ENCODE results near the gene CCDC85A. TPM values are rescaled to one million over a fixed set of nuclear protein-coding genes. Genes with fewer than 3 reads are reported as not detected.

The CCDC85A gene
- total RNA-seq, 2 donors from 2014 or later = 0.18 to 0.86 TPM

DNA sequence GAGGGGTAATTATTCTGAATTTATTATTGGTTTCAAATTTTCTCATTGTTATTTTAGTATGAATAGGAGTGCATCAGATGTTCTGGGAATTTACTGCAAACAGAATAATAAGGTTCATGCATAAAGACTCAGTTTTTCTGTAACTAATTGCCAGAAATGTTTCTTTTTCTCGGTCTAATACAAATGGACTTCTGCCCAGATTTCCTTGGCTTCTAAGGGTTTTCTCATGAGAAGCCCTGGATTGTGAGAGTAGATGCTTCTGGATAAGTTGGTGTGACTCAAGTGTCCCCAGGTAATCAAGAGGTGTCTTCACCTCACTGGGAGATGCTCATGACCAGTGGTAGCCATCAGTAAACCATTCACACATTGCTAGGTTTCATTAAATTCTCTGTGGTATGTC, 78.5 kb downstream of the CCDC85A start:
- no peaks in the 10 kb centered on the region for H3K9me3 ChIP-seq (ENCODE audit: control insufficient read depth, low read length)
- Mint-ChIP-seq H3K9me3 (no peaks in the 10 kb centered on the region), H3K27ac (no peak overlapping the region), H3K4me1 (peaks cover 7% of the 10 kb centered on the region), H3K27me3 (ENCODE audit: insufficient read depth) (peaks cover 14% of the 10 kb centered on the region), H3K4me3 (no peak overlapping the region), H3K36me3 (ENCODE audit: low read depth) (no peaks in the 10 kb centered on the region)
- H3K27me3 ChIP-seq (ENCODE audit: control insufficient read depth, insufficient read depth, low read length, poor library complexity, severe bottlenecking) = no peaks in the 10 kb centered on the region
- no peaks in the 10 kb centered on the region for H3K4me1 ChIP-seq (ENCODE audit: control insufficient read depth, insufficient read depth, low read length)
- TF ChIP-seq, protein P1, sequence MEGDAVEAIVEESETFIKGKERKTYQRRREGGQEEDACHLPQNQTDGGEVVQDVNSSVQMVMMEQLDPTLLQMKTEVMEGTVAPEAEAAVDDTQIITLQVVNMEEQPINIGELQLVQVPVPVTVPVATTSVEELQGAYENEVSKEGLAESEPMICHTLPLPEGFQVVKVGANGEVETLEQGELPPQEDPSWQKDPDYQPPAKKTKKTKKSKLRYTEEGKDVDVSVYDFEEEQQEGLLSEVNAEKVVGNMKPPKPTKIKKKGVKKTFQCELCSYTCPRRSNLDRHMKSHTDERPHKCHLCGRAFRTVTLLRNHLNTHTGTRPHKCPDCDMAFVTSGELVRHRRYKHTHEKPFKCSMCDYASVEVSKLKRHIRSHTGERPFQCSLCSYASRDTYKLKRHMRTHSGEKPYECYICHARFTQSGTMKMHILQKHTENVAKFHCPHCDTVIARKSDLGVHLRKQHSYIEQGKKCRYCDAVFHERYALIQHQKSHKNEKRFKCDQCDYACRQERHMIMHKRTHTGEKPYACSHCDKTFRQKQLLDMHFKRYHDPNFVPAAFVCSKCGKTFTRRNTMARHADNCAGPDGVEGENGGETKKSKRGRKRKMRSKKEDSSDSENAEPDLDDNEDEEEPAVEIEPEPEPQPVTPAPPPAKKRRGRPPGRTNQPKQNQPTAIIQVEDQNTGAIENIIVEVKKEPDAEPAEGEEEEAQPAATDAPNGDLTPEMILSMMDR (conservative IDR thresholded peaks at IDR 0.05) = no peak
- no peak for DNase-seq
- H3K9ac ChIP-seq (ENCODE audit: extremely low read depth, low read length, poor library complexity, severe bottlenecking) = no peak overlapping the region
- H3K27ac ChIP-seq (ENCODE audit: low read depth, low read length) = no peak overlapping the region
- 97% methylated on average over 1 of the region's 1 CpG; no CpG with 5 or more reads in 1 of the 2 experiments for WGBS, 2 experiments (ENCODE audit: insufficient coverage in 1 of 2, insufficient read length in 1 of 2)
- no peak overlapping the region for H3K4me3 ChIP-seq (ENCODE audit: low read length)
- H3K36me3 ChIP-seq (ENCODE audit: control insufficient read depth, insufficient read depth, low read length) = no peaks in the 10 kb centered on the region

- 82 to 92% methylated on average over 2 of the region's 2 CpGs for WGBS, 2 experiments (ENCODE audit: insufficient coverage in 1 of 2, insufficient read length in 1 of 2)
- no peaks in the 10 kb centered on the region for H3K9me3 Mint-ChIP-seq
- Histone ChIP-seq H3K4me1 (ENCODE audit: control insufficient read depth, insufficient read depth, low read length) (no peaks in the 10 kb centered on the region), H3K27me3 (ENCODE audit: control insufficient read depth, insufficient read depth, low read length, poor library complexity, severe bottlenecking) (peaks cover 7% of the 10 kb centered on the region), H3K4me3 (ENCODE audit: low read length) (no peak overlapping the region), H3K36me3 (ENCODE audit: control insufficient read depth, insufficient read depth, low read length) (no peaks in the 10 kb centered on the region), H3K9me3 (ENCODE audit: control insufficient read depth, low read length) (no peaks in the 10 kb centered on the region), H3K27ac (ENCODE audit: low read depth, low read length) (no peak overlapping the region), H3K9ac (ENCODE audit: extremely low read depth, low read length, poor library complexity, severe bottlenecking) (no peak overlapping the region)
- H3K27ac Mint-ChIP-seq = no peak overlapping the region
- H3K27me3 Mint-ChIP-seq (ENCODE audit: insufficient read depth) = peaks cover 20% of the 10 kb centered on the region
- H3K4me3 Mint-ChIP-seq = no peak overlapping the region
- TF ChIP-seq, protein P1 (conservative IDR thresholded peaks at IDR 0.05) = no peak
- no peak for DNase-seq
- no peaks in the 10 kb centered on the region for H3K36me3 Mint-ChIP-seq (ENCODE audit: low read depth)
- H3K4me1 Mint-ChIP-seq = peaks cover 7% of the 10 kb centered on the region
Measured at GRCh38 chr2:56263876-56264275, 80.1 kb downstream of the CCDC85A start.

DNA sequence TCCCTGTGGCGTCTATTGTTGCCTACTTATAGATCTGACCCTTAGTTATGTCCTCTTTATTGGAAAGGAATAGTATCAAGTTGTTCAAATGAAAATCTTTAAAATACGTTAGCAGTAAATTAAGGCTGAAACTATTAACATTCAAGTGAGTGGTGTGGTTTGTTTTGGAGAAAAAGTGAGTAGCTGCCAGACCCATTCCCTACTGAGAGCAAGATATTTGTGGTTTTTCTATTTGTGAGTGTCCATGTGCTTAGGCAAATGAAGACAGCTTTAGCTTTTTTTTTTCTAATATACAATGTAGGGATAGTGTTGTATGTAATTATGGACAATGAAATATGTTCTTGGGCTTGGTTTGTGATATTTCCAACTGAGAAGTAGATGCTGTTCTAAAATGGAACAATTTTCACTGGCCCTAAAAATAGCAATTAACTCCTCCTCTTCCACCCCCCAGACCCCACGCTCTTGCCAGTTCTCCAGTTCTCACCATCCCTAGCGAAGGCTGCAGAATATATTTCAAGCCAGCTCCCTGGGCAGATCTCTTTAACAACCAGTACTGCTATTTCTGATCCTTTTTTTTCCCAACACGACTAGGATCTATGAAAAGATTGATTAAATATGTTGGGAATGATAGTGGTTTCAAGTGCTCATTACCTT, 83.1 kb downstream of the CCDC85A start:
- H3K9me3 Mint-ChIP-seq = no peaks in the 10 kb centered on the region
- TF ChIP-seq, protein P1 (conservative IDR thresholded peaks at IDR 0.05) = no peak
- Histone ChIP-seq H3K27ac (ENCODE audit: low read depth, low read length) (no peak overlapping the region), H3K36me3 (ENCODE audit: control insufficient read depth, insufficient read depth, low read length) (no peaks in the 10 kb centered on the region), H3K4me1 (ENCODE audit: control insufficient read depth, insufficient read depth, low read length) (no peaks in the 10 kb centered on the region), H3K9me3 (ENCODE audit: control insufficient read depth, low read length) (no peaks in the 10 kb centered on the region), H3K9ac (ENCODE audit: extremely low read depth, low read length, poor library complexity, severe bottlenecking) (no peak overlapping the region), H3K27me3 (ENCODE audit: control insufficient read depth, insufficient read depth, low read length, poor library complexity, severe bottlenecking) (peaks cover 34% of the 10 kb centered on the region), H3K4me3 (ENCODE audit: low read length) (no peak overlapping the region)
- 82 to 100% methylated on average over 2 to 4 of the region's 5 CpGs for whole genome bisulfite sequencing, 2 experiments (ENCODE audit: insufficient coverage in 1 of 2, insufficient read length in 1 of 2)
- DNase-seq = no peak
- no peak overlapping the region for H3K27ac Mint-ChIP-seq
- no peak overlapping the region for H3K4me3 Mint-ChIP-seq
- H3K27me3 Mint-ChIP-seq (ENCODE audit: insufficient read depth) = peaks cover 31% of the 10 kb centered on the region
- H3K4me1 Mint-ChIP-seq = peaks cover 6% of the 10 kb centered on the region
- no peaks in the 10 kb centered on the region for H3K36me3 Mint-ChIP-seq (ENCODE audit: low read depth)

Measured in endodermal cell (in vitro differentiated cells).